Amniotic epithelial cell (primary cell): ENCODE results near the gene SLC24A3.
A peak's percentile ranks its signal among the peaks of the same experiment; 100 is the strongest.

Experiments used
- DNase-seq: peaks from one replicate; pipeline ENCODE4 v3.0.0-alpha.2; 2010; ENCODE audit warnings: low read depth

SLC24A3 gene

GRCh38 chr20:19426356-19426755 lies 213.9 kb downstream of the SLC24A3 start:
- no peak for DNase-seq

GRCh38 chr20:19427480-19427879 lies 215.0 kb downstream of the SLC24A3 start:
- peak; percentile 29 for DNase-seq

- no peak for DNase-seq
Observed at GRCh38 chr20:19427913-19428312, 215.5 kb downstream of the SLC24A3 start.

GRCh38 chr20:19428324-19428723 lies 215.9 kb downstream of the SLC24A3 start:
- no peak for DNase-seq

- no peak for DNase-seq
Observed at GRCh38 chr20:19429538-19429937, 217.1 kb downstream of the SLC24A3 start.

GRCh38 chr20:19430641-19431315 lies 218.3 kb downstream of the SLC24A3 start:
- DNase-seq = no peak

- no peak for DNase-seq
Observed at GRCh38 chr20:19431316-19431700, 218.9 kb downstream of the SLC24A3 start.

- DNase-seq = no peak
Observed at GRCh38 chr20:19431906-19432305, 219.5 kb downstream of the SLC24A3 start.

GRCh38 chr20:19433371-19434350 lies 221.2 kb downstream of the SLC24A3 start:
- peak; percentile 97 for DNase-seq

- DNase-seq = peak; percentile 45
Observed at GRCh38 chr20:19435316-19435715, 222.9 kb downstream of the SLC24A3 start.

- DNase-seq = no peak
Observed at GRCh38 chr20:19435821-19436220, 223.4 kb downstream of the SLC24A3 start.

- no peak for DNase-seq
Observed at GRCh38 chr20:19438488-19438887, 226.0 kb downstream of the SLC24A3 start.

GRCh38 chr20:19440660-19441527 lies 228.5 kb downstream of the SLC24A3 start:
- DNase-seq = no peak

GRCh38 chr20:19446246-19446645 lies 233.8 kb downstream of the SLC24A3 start:
- no peak for DNase-seq

GRCh38 chr20:19448632-19449031 lies 236.2 kb downstream of the SLC24A3 start:
- no peak for DNase-seq

GRCh38 chr20:19449051-19449450 lies 236.6 kb downstream of the SLC24A3 start:
- DNase-seq = peak; percentile 36

- peak; percentile 22 for DNase-seq
Observed at GRCh38 chr20:19451231-19451922, 238.9 kb downstream of the SLC24A3 start.

- peak; percentile 95 for DNase-seq
Observed at GRCh38 chr20:19451923-19452295, 239.5 kb downstream of the SLC24A3 start.

- no peak for DNase-seq
Observed at GRCh38 chr20:19453410-19453809, 241.0 kb downstream of the SLC24A3 start.

- DNase-seq = peak; percentile 61
Observed at GRCh38 chr20:19453862-19454261, 241.4 kb downstream of the SLC24A3 start.

GRCh38 chr20:19456595-19457395 lies 244.4 kb downstream of the SLC24A3 start:
- DNase-seq = peak; percentile 68
